ENCODE measurements around the gene PARD3.
"Not testable (repeated sequence)": the region's sequence is repeated elsewhere in the genome, so short reads cannot be mapped to it uniquely, and the experiment has no call there.

Gene PARD3

GRCh38 chr10:34760606-34761005 lies 54.5 kb downstream of the PARD3 start:
- Mint-ChIP-seq H3K4me3 (no peak overlapping the region), H3K4me1 (no peaks in the 10 kb centered on the region), H3K27ac (no peak overlapping the region), H3K36me3 (no peaks in the 10 kb centered on the region), H3K27me3 (peaks cover 3% of the 10 kb centered on the region), H3K9me3 (peaks cover 1% of the 10 kb centered on the region)
- DNase-seq (ENCODE audit: low spot score in 2 of 2) (no peak), ATAC-seq (ENCODE audit: low read depth) (no peak)

- H3K4me1 Mint-ChIP-seq: no peaks in the 10 kb centered on the region
- H3K27ac Mint-ChIP-seq: no peak overlapping the region
- ATAC-seq (ENCODE audit: low read depth) (no peak), DNase-seq (ENCODE audit: low spot score in 2 of 2) (no peak)
- no peak overlapping the region for H3K4me3 Mint-ChIP-seq
- peaks cover 1% of the 10 kb centered on the region for H3K9me3 Mint-ChIP-seq
- no peaks in the 10 kb centered on the region for H3K36me3 Mint-ChIP-seq
- H3K27me3 Mint-ChIP-seq: peaks cover 3% of the 10 kb centered on the region
Observed at GRCh38 chr10:34759837-34760215, 55.3 kb downstream of the PARD3 start.

- no peak for DNase-seq (ENCODE audit: low spot score in 2 of 2)
- Mint-ChIP-seq H3K27ac (no peak overlapping the region), H3K36me3 (no peaks in the 10 kb centered on the region), H3K4me3 (no peak overlapping the region), H3K9me3 (peaks cover 1% of the 10 kb centered on the region), H3K4me1 (no peaks in the 10 kb centered on the region), H3K27me3 (peaks cover 3% of the 10 kb centered on the region)
- ATAC-seq (ENCODE audit: low read depth): no peak
Observed at GRCh38 chr10:34759161-34759836, 55.8 kb downstream of the PARD3 start.

GRCh38 chr10:34758447-34758996 lies 56.6 kb downstream of the PARD3 start:
- H3K9me3 Mint-ChIP-seq: peaks cover 1% of the 10 kb centered on the region
- H3K4me3 Mint-ChIP-seq: no peak overlapping the region
- peaks cover 3% of the 10 kb centered on the region for H3K27me3 Mint-ChIP-seq
- DNase-seq (ENCODE audit: low spot score in 2 of 2) (no peak), ATAC-seq (ENCODE audit: low read depth) (no peak)
- no peaks in the 10 kb centered on the region for H3K4me1 Mint-ChIP-seq
- H3K36me3 Mint-ChIP-seq: no peaks in the 10 kb centered on the region
- H3K27ac Mint-ChIP-seq: no peak overlapping the region

- Mint-ChIP-seq H3K4me1 (no peaks in the 10 kb centered on the region), H3K4me3 (no peak overlapping the region), H3K27me3 (peaks cover 3% of the 10 kb centered on the region), H3K9me3 (peaks cover 1% of the 10 kb centered on the region), H3K27ac (no peak overlapping the region), H3K36me3 (no peaks in the 10 kb centered on the region)
- DNase-seq (ENCODE audit: low spot score in 2 of 2): no peak
- no peak for ATAC-seq (ENCODE audit: low read depth)
Observed at GRCh38 chr10:34757933-34758332, 57.2 kb downstream of the PARD3 start.

GRCh38 chr10:34757181-34757580 lies 57.9 kb downstream of the PARD3 start:
- H3K4me3 Mint-ChIP-seq; H3K9me3 Mint-ChIP-seq; H3K27me3 Mint-ChIP-seq; H3K4me1 Mint-ChIP-seq; H3K27ac Mint-ChIP-seq; ATAC-seq (ENCODE audit: low read depth); H3K36me3 Mint-ChIP-seq; DNase-seq (ENCODE audit: low spot score in 2 of 2): not testable (repeated sequence)

- DNase-seq (ENCODE audit: low spot score in 2 of 2) (no peak), ATAC-seq (ENCODE audit: low read depth) (no peak)
- Mint-ChIP-seq H3K27ac (no peak overlapping the region), H3K36me3 (no peaks in the 10 kb centered on the region), H3K4me3 (no peak overlapping the region), H3K4me1 (no peaks in the 10 kb centered on the region), H3K27me3 (no peaks in the 10 kb centered on the region), H3K9me3 (no peaks in the 10 kb centered on the region)
Observed at GRCh38 chr10:34756584-34756983, 58.5 kb downstream of the PARD3 start.

- no peak overlapping the region for H3K4me3 Mint-ChIP-seq
- H3K27ac Mint-ChIP-seq: no peak overlapping the region
- DNase-seq (ENCODE audit: low spot score in 2 of 2) (no peak), ATAC-seq (ENCODE audit: low read depth) (no peak)
- no peaks in the 10 kb centered on the region for H3K36me3 Mint-ChIP-seq
- no peaks in the 10 kb centered on the region for H3K9me3 Mint-ChIP-seq
- H3K27me3 Mint-ChIP-seq: peaks cover 3% of the 10 kb centered on the region
- no peaks in the 10 kb centered on the region for H3K4me1 Mint-ChIP-seq
Observed at GRCh38 chr10:34753014-34753757, 61.9 kb downstream of the PARD3 start.

GRCh38 chr10:34751272-34751671 lies 63.8 kb downstream of the PARD3 start:
- H3K27ac Mint-ChIP-seq: no peak overlapping the region
- no peak for ATAC-seq (ENCODE audit: low read depth)
- H3K36me3 Mint-ChIP-seq: no peaks in the 10 kb centered on the region
- peaks cover 5% of the 10 kb centered on the region for H3K27me3 Mint-ChIP-seq
- no peak for DNase-seq (ENCODE audit: low spot score in 2 of 2)
- H3K4me3 Mint-ChIP-seq: no peak overlapping the region
- no peaks in the 10 kb centered on the region for H3K4me1 Mint-ChIP-seq
- no peaks in the 10 kb centered on the region for H3K9me3 Mint-ChIP-seq

- H3K27ac Mint-ChIP-seq; ATAC-seq (ENCODE audit: low read depth); H3K4me3 Mint-ChIP-seq; H3K4me1 Mint-ChIP-seq; H3K27me3 Mint-ChIP-seq; H3K36me3 Mint-ChIP-seq; DNase-seq (ENCODE audit: low spot score in 2 of 2); H3K9me3 Mint-ChIP-seq: not testable (repeated sequence)
Observed at GRCh38 chr10:34750795-34751194, 64.3 kb downstream of the PARD3 start.

- DNase-seq (ENCODE audit: low spot score in 2 of 2): no peak
- Mint-ChIP-seq H3K27me3 (peaks cover 5% of the 10 kb centered on the region), H3K4me3 (no peak overlapping the region), H3K27ac (no peak overlapping the region), H3K9me3 (peaks cover 1% of the 10 kb centered on the region), H3K36me3 (no peaks in the 10 kb centered on the region), H3K4me1 (no peaks in the 10 kb centered on the region)
- no peak for ATAC-seq (ENCODE audit: low read depth)
Observed at GRCh38 chr10:34748767-34749166, 66.3 kb downstream of the PARD3 start.

- DNase-seq (ENCODE audit: low spot score in 2 of 2): no peak
- Mint-ChIP-seq H3K4me3 (no peak overlapping the region), H3K4me1 (no peaks in the 10 kb centered on the region), H3K27me3 (peaks cover 5% of the 10 kb centered on the region), H3K9me3 (peaks cover 1% of the 10 kb centered on the region), H3K36me3 (no peaks in the 10 kb centered on the region), H3K27ac (no peak overlapping the region)
- ATAC-seq (ENCODE audit: low read depth): no peak
Observed at GRCh38 chr10:34748357-34748756, 66.7 kb downstream of the PARD3 start.

GRCh38 chr10:34746094-34746493 lies 69.0 kb downstream of the PARD3 start:
- H3K4me3 Mint-ChIP-seq: no peak overlapping the region
- H3K9me3 Mint-ChIP-seq: peaks cover 1% of the 10 kb centered on the region
- H3K4me1 Mint-ChIP-seq: no peaks in the 10 kb centered on the region
- no peaks in the 10 kb centered on the region for H3K36me3 Mint-ChIP-seq
- H3K27ac Mint-ChIP-seq: no peak overlapping the region
- ATAC-seq (ENCODE audit: low read depth) (no peak), DNase-seq (ENCODE audit: low spot score in 2 of 2) (no peak)
- H3K27me3 Mint-ChIP-seq: peaks cover 5% of the 10 kb centered on the region

GRCh38 chr10:34745244-34745643 lies 69.9 kb downstream of the PARD3 start:
- no peak overlapping the region for H3K4me3 Mint-ChIP-seq
- H3K4me1 Mint-ChIP-seq: no peaks in the 10 kb centered on the region
- peaks cover 4% of the 10 kb centered on the region for H3K27me3 Mint-ChIP-seq
- no peak overlapping the region for H3K27ac Mint-ChIP-seq
- H3K9me3 Mint-ChIP-seq: peaks cover 1% of the 10 kb centered on the region
- ATAC-seq (ENCODE audit: low read depth) (no peak), DNase-seq (ENCODE audit: low spot score in 2 of 2) (no peak)
- no peaks in the 10 kb centered on the region for H3K36me3 Mint-ChIP-seq
